ENCODE data around the gene RASSF10. TPM values are rescaled to one million over a fixed set of nuclear protein-coding genes. Genes with fewer than 3 reads are reported as not detected.
A peak's percentile ranks its signal among the peaks of the same experiment; 100 is the strongest.

The RASSF10 gene
- polyA plus RNA-seq (2013, experiment 1 of 2): 2.1 TPM
- 2.2 TPM for polyA plus RNA-seq (2013, experiment 2 of 2)

GRCh38 chr11:13008625-13009475, at the start of gene RASSF10:
Gene RASSF10 (plus strand): TSS chr11:13009316. CDS start chr11:13009577, 261 bp downstream.
- Histone ChIP-seq H3K23ac (ENCODE audit: low read depth, low read length, poor library complexity) (peak within 1 kb of the TSS; percentile 99), H4K91ac (ENCODE audit: low read depth, low read length, poor library complexity) (peak within 1 kb of the TSS; percentile 54), H2AFZ (ENCODE audit: low read length) (peak within 1 kb of the TSS; percentile 95), H3K4me2 (ENCODE audit: insufficient read depth, low read length, poor library complexity, severe bottlenecking) (peak within 1 kb of the TSS; percentile 97), H3K36me3 (replicated peaks in 1 of 2; ENCODE audit: control insufficient read depth in 2 of 2, insufficient read depth in 2 of 2, low read length in 2 of 2) (no peaks in the 10 kb centered on the region), H3K14ac (ENCODE audit: low read length) (peak within 1 kb of the TSS; percentile 97), H3K9me3 (replicated peaks in 1 of 2; ENCODE audit: control insufficient read depth in 2 of 2, insufficient read depth in 1 of 2, low read depth in 1 of 2, low read length in 2 of 2) (peaks cover 3 to 31% of the 10 kb centered on the region in 2 donors), H2AK5ac (ENCODE audit: low read depth, low read length) (peak within 1 kb of the TSS; percentile 92), H2BK5ac (ENCODE audit: low read length) (peak within 1 kb of the TSS; percentile 84), H4K8ac (ENCODE audit: low read depth, low read length) (peak within 1 kb of the TSS; percentile 83), H2BK15ac (ENCODE audit: low read length) (peak within 1 kb of the TSS; percentile 98), H3K4me3 (ENCODE audit: low read length in 2 of 2) (peak within 1 kb of the TSS; percentile 63 to 82), H3K79me1 (ENCODE audit: low read depth, low read length) (no peaks in the 10 kb centered on the region), H3K4ac (ENCODE audit: low read length) (peak within 1 kb of the TSS; percentile 95), H3K18ac (ENCODE audit: low read length) (peak within 1 kb of the TSS; percentile 98), H3K27ac (replicated peaks; ENCODE audit: low read length) (no peak within 1 kb of the TSS), H3K4me1 (ENCODE audit: control insufficient read depth in 2 of 2, insufficient read depth in 1 of 2, low read depth in 1 of 2, low read length in 2 of 2) (peaks cover 25 to 26% of the 10 kb centered on the region in 2 donors), H2BK120ac (ENCODE audit: low read depth, low read length) (peak within 1 kb of the TSS; percentile 98), H3K9ac (ENCODE audit: low read depth, low read length, poor library complexity) (peak within 1 kb of the TSS; percentile 96), H3K27me3 (ENCODE audit: control insufficient read depth in 3 of 3, insufficient read depth in 3 of 3, low read depth in 1 of 3, low read length in 3 of 3) (peaks cover 6 to 30% (median 14%) of the 10 kb centered on the region in 3 experiments), H2BK12ac (ENCODE audit: low read length) (peak within 1 kb of the TSS; percentile 88)
- no CpG with 5 or more reads among the region's 68 CpGs for WGBS, 2 donors (ENCODE audit: extremely low coverage in 2 of 2, insufficient read length in 2 of 2, insufficient replicate concordance in 1 of 2)
- DNase-seq (ENCODE audit: low spot score): peak; percentile 80

GRCh38 chr11:12961615-12962014, 47.5 kb upstream of the RASSF10 start:
- Histone ChIP-seq H3K36me3 (replicated peaks in 1 of 2; ENCODE audit: control insufficient read depth in 2 of 2, insufficient read depth in 2 of 2, low read length in 2 of 2) (no peaks in the 10 kb centered on the region), H3K9me3 (replicated peaks in 1 of 2; ENCODE audit: control insufficient read depth in 2 of 2, insufficient read depth in 1 of 2, low read depth in 1 of 2, low read length in 2 of 2) (no peaks in the 10 kb centered on the region), H3K4ac (ENCODE audit: low read length) (no peak overlapping the region), H3K9ac (ENCODE audit: low read depth, low read length, poor library complexity) (no peak overlapping the region), H2BK12ac (ENCODE audit: low read length) (no peak overlapping the region), H2AFZ (ENCODE audit: low read length) (no peak overlapping the region), H2BK15ac (ENCODE audit: low read length) (no peak overlapping the region), H3K18ac (ENCODE audit: low read length) (no peak overlapping the region), H2BK5ac (ENCODE audit: low read length) (no peak overlapping the region), H2AK5ac (ENCODE audit: low read depth, low read length) (no peak overlapping the region), H3K4me3 (ENCODE audit: low read length in 2 of 2) (no peak overlapping the region), H3K14ac (ENCODE audit: low read length) (no peak overlapping the region), H4K8ac (ENCODE audit: low read depth, low read length) (no peak overlapping the region), H3K79me1 (ENCODE audit: low read depth, low read length) (no peaks in the 10 kb centered on the region), H3K4me1 (ENCODE audit: control insufficient read depth in 2 of 2, insufficient read depth in 1 of 2, low read depth in 1 of 2, low read length in 2 of 2) (peaks cover 2 to 10% of the 10 kb centered on the region in 2 donors), H3K27me3 (ENCODE audit: control insufficient read depth in 3 of 3, insufficient read depth in 3 of 3, low read depth in 1 of 3, low read length in 3 of 3) (no peaks in the 10 kb centered on the region), H4K91ac (ENCODE audit: low read depth, low read length, poor library complexity) (no peak overlapping the region), H3K27ac (replicated peaks; ENCODE audit: low read length) (no peak overlapping the region), H3K4me2 (ENCODE audit: insufficient read depth, low read length, poor library complexity, severe bottlenecking) (no peak overlapping the region), H2BK120ac (ENCODE audit: low read depth, low read length) (no peak overlapping the region), H3K23ac (ENCODE audit: low read depth, low read length, poor library complexity) (no peak overlapping the region)
- no peak for DNase-seq (ENCODE audit: low spot score)
- no CpG with 5 or more reads among the region's 2 CpGs for WGBS, 2 donors (ENCODE audit: extremely low coverage in 2 of 2, insufficient read length in 2 of 2, insufficient replicate concordance in 1 of 2)

GRCh38 chr11:12962306-12962705, 46.8 kb upstream of the RASSF10 start:
- no peaks in the 10 kb centered on the region for H3K36me3 ChIP-seq (replicated peaks in 1 of 2; ENCODE audit: control insufficient read depth in 2 of 2, insufficient read depth in 2 of 2, low read length in 2 of 2)
- H3K4me1 ChIP-seq (ENCODE audit: control insufficient read depth in 2 of 2, insufficient read depth in 1 of 2, low read depth in 1 of 2, low read length in 2 of 2): peaks cover 4 to 10% of the 10 kb centered on the region in 2 donors
- no peak overlapping the region for H2BK12ac ChIP-seq (ENCODE audit: low read length)
- no peaks in the 10 kb centered on the region for H3K27me3 ChIP-seq (ENCODE audit: control insufficient read depth in 3 of 3, insufficient read depth in 3 of 3, low read depth in 1 of 3, low read length in 3 of 3)
- H4K91ac ChIP-seq (ENCODE audit: low read depth, low read length, poor library complexity): no peak overlapping the region
- H3K14ac ChIP-seq (ENCODE audit: low read length): no peak overlapping the region
- no peak overlapping the region for H2BK120ac ChIP-seq (ENCODE audit: low read depth, low read length)
- H3K9ac ChIP-seq (ENCODE audit: low read depth, low read length, poor library complexity): no peak overlapping the region
- H2AK5ac ChIP-seq (ENCODE audit: low read depth, low read length): peak overlapping the region; percentile 20
- no peak overlapping the region for H3K18ac ChIP-seq (ENCODE audit: low read length)
- no peak overlapping the region for H3K4me3 ChIP-seq (ENCODE audit: low read length in 2 of 2)
- H3K4me2 ChIP-seq (ENCODE audit: insufficient read depth, low read length, poor library complexity, severe bottlenecking): no peak overlapping the region
- no peak overlapping the region for H3K23ac ChIP-seq (ENCODE audit: low read depth, low read length, poor library complexity)
- H3K27ac ChIP-seq (replicated peaks; ENCODE audit: low read length): no peak overlapping the region
- no peak overlapping the region for H2BK5ac ChIP-seq (ENCODE audit: low read length)
- no peak overlapping the region for H3K4ac ChIP-seq (ENCODE audit: low read length)
- H3K9me3 ChIP-seq (replicated peaks in 1 of 2; ENCODE audit: control insufficient read depth in 2 of 2, insufficient read depth in 1 of 2, low read depth in 1 of 2, low read length in 2 of 2): no peaks in the 10 kb centered on the region
- no peak overlapping the region for H2AFZ ChIP-seq (ENCODE audit: low read length)
- no peak for DNase-seq (ENCODE audit: low spot score)
- no peaks in the 10 kb centered on the region for H3K79me1 ChIP-seq (ENCODE audit: low read depth, low read length)
- no peak overlapping the region for H2BK15ac ChIP-seq (ENCODE audit: low read length)
- no peak overlapping the region for H4K8ac ChIP-seq (ENCODE audit: low read depth, low read length)
- no CpG with 5 or more reads among the region's 10 CpGs for WGBS, 2 donors (ENCODE audit: extremely low coverage in 2 of 2, insufficient read length in 2 of 2, insufficient replicate concordance in 1 of 2)

- Histone ChIP-seq H3K18ac (ENCODE audit: low read length) (no peak overlapping the region), H4K8ac (ENCODE audit: low read depth, low read length) (no peak overlapping the region), H3K27me3 (ENCODE audit: control insufficient read depth in 3 of 3, insufficient read depth in 3 of 3, low read depth in 1 of 3, low read length in 3 of 3) (no peaks in the 10 kb centered on the region), H2BK120ac (ENCODE audit: low read depth, low read length) (no peak overlapping the region), H3K4me2 (ENCODE audit: insufficient read depth, low read length, poor library complexity, severe bottlenecking) (no peak overlapping the region), H3K9me3 (replicated peaks in 1 of 2; ENCODE audit: control insufficient read depth in 2 of 2, insufficient read depth in 1 of 2, low read depth in 1 of 2, low read length in 2 of 2) (no peaks in the 10 kb centered on the region), H3K4me3 (ENCODE audit: low read length in 2 of 2) (no peak overlapping the region), H3K23ac (ENCODE audit: low read depth, low read length, poor library complexity) (no peak overlapping the region), H2AK5ac (ENCODE audit: low read depth, low read length) (no peak overlapping the region), H3K4ac (ENCODE audit: low read length) (no peak overlapping the region), H3K9ac (ENCODE audit: low read depth, low read length, poor library complexity) (no peak overlapping the region), H3K14ac (ENCODE audit: low read length) (no peak overlapping the region), H2BK12ac (ENCODE audit: low read length) (no peak overlapping the region), H3K4me1 (ENCODE audit: control insufficient read depth in 2 of 2, insufficient read depth in 1 of 2, low read depth in 1 of 2, low read length in 2 of 2) (peaks cover 4 to 10% of the 10 kb centered on the region in 2 donors), H3K36me3 (replicated peaks in 1 of 2; ENCODE audit: control insufficient read depth in 2 of 2, insufficient read depth in 2 of 2, low read length in 2 of 2) (no peaks in the 10 kb centered on the region), H2BK5ac (ENCODE audit: low read length) (no peak overlapping the region), H4K91ac (ENCODE audit: low read depth, low read length, poor library complexity) (no peak overlapping the region), H2BK15ac (ENCODE audit: low read length) (no peak overlapping the region), H3K27ac (replicated peaks; ENCODE audit: low read length) (no peak overlapping the region), H3K79me1 (ENCODE audit: low read depth, low read length) (no peaks in the 10 kb centered on the region), H2AFZ (ENCODE audit: low read length) (peak overlapping the region; percentile 26)
- no CpG with 5 or more reads among the region's 5 CpGs for WGBS, 2 donors (ENCODE audit: extremely low coverage in 2 of 2, insufficient read length in 2 of 2, insufficient replicate concordance in 1 of 2)
- DNase-seq (ENCODE audit: low spot score): no peak
Measured at GRCh38 chr11:12963051-12963450, 46.1 kb upstream of the RASSF10 start.

All from neuronal stem cell (in vitro differentiated cells).